Stimulated activated CD4-positive, alpha-beta T cell treated with anti-CD3 and anti-CD28 coated beads, Interleukin-2, amount 100 ng/mL, for 4 hours (primary cell): Measurements from ENCODE around the gene DOCK10.

Experiments used
- DNase-seq: peaks from one replicate; pipeline ENCODE4 v3.0.0-alpha.2; 2020; ENCODE audit warnings: low read depth

Gene DOCK10

DNA sequence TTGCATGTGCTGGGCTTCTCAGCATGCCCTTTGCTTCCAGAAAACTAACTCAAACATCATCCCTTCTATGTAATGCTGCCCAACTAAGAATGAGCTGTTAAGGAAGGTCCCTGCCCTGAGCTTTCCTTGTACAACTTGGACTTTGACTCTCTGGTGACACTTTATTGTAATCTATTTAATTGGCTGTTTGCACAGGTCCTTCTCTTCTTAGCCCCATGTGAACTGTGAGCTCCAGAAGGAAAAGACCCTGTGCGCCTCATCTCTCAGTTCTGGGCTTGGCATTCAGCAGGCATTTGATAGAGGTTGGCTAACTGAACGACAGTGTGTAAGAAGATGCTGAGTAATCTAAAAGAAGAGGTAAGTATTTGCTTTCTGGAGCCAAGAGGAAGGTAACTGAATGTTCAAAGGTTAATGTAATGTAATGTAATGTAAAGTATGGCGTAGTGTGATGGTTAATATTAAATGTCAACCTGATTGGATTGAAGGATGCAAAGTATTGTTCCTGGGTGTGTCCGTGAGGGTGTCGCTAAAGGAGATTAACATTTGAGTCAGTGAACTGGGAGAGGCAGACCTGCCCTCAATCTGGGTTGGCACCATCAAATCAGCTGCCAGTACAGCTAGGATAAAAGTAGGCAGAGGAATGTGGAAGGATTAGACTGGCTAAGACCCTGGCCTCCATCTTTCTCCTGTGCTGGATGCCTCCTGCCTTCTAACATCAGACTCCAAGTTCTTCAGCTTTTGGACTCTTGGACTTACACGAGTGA is 265.3 kb downstream of the DOCK10 start:
- no peak for DNase-seq

GRCh38 chr2:224775647-224776046 is 266.6 kb downstream of the DOCK10 start:
- no peak for DNase-seq

- no peak for DNase-seq
Measured at GRCh38 chr2:224774735-224775134, 267.5 kb downstream of the DOCK10 start.

GRCh38 chr2:224772494-224772893 is 269.8 kb downstream of the DOCK10 start:
- DNase-seq: no peak

GRCh38 chr2:224769489-224769888 is 272.8 kb downstream of the DOCK10 start:
- DNase-seq: no peak

- no peak for DNase-seq
Measured at GRCh38 chr2:224764565-224765236, 277.6 kb downstream of the DOCK10 start.

DNA sequence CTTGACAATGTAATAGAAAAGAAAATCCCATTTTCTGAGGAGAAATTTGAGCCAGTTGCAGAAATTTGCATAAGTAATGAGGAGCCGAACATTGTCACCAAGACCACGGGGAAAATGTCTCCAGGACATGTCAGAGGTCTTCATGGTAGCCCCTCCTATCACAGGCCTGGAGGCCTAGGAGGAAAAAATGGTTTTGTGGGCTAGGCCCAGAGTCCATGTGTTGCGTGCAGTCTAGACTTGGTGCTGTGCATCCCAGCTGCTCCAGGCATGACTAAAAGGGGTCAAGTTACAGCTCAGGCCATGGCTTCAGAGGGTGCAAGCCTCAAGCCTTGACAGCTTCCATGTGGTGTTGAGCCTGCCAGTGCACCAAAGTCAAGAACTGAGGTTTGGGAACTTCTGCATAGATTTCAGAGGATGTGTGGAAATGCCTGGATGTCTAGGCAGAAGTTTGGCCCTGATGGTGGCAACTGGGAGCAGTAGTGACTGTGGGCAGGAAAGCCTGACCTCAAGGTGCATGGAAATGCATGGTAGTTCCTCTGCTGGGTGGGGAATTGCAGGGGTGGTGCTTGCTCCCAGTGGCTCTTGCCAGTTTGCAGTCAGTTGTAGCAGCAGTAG is 284.2 kb downstream of the DOCK10 start:
- DNase-seq: no peak

DNA sequence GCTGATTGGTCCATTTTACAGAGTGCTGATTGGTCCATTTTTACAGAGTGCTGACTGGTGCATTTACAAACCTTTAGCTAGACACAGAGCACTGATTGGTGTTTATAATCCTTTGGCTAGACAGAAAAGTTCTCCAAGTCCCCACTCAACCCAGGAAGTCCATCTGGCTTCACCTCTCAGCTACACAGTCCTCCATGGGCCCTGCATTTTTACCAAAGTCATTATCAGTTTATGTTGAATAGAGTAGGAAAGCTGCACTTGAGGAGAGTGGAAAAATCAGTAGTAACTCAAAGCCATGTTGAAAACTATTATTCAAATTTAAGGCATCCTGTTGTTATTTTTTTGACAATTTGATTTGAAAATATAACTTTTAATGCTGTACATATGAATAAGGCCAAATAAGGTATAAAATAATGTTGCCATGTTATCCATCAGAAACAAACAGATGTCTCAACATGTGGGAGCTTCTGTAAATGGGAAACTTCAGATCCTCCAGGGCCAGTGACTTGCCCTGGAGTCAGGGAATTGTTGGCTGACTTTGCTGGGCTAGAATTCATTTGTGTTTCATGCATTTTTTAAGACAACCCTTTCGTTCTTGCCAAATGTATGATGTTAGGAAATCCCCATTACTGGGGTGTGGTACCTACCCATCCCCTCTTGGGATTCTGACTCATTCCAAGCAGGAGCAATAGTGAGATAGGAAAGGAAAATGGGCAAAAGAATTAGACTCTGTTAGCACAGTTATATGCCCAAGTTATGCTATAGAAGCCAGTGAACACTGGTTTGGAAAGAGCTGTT is 288.3 kb downstream of the DOCK10 start:
- no peak for DNase-seq

DNA sequence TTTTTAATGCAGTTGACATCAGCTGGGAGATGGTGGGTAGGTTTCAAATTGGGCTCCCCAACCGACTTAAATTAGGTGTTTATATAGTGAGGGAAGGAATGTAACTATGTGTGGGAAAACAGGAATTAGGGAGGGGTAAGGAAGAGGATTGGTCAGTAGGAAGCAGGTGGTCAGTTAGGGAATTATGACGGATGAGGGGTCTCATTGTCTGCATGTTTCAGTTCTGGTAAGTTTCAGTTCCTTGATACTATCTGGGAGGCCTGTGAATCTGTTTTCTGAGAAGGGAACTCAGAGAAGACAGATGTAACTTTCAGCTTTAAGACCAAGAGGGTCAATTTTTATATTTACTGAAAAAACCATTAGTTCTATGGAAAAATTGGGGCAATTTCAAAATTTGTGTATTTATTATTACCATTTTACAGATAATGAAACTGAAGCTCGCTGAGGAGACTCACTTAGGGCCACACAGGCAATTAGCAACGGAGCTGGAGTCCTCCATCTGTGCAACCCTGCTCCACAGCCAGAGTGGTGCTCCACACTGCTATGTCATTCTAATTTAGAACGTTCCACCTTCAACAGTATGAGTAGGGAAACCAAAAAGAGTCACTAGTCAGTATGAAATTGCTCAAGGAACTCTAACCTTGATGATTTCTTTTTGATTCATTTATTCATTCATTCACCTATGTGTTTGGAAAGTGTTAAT is 290.1 kb downstream of the DOCK10 start:
- no peak for DNase-seq

GRCh38 chr2:224749136-224749535 is 293.1 kb downstream of the DOCK10 start:
- DNase-seq: no peak

DNA sequence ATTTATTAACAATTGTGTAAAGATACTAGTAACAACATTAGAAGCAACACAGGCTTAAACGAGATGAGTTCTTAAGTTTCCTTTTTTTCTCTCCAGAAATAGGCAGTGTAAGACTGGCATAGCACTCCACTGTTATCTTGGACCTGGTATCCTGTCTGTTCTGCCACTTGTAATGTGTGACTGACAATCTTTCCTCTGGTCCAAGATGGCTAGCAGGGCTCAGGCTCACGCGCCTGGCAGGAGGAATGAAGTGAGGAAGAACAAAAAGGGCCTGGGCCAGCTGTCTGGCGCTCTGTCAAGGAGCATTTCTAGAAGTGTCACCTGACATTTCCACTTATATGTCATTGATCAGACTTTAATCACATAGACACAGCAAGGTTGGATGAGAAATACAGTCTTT is 294.5 kb downstream of the DOCK10 start:
- DNase-seq: no peak

GRCh38 chr2:224736227-224736626 is 306.0 kb downstream of the DOCK10 start:
- no peak for DNase-seq

- DNase-seq: no peak
Measured at GRCh38 chr2:224734949-224735348, 307.3 kb downstream of the DOCK10 start.

DNA sequence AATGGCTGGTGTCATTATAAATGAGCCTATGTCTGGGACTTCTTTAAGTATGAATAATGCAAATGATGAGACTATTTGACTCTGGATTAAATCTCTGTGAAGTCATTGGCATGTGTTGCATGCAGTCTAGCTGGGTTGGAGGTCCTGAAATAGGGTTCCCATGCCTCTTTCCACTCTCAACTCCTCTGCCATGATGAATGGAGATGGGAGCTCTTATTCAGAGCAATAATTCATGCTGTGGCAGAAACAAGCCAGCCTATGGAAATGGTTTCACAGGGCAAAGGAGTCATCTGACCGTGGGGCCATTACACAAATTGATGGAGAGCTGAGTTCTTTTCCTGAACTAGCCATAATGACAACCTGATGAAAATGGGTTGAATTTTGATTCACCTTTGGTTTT is 310.6 kb downstream of the DOCK10 start:
- no peak for DNase-seq

- no peak for DNase-seq
Measured at GRCh38 chr2:224729435-224729834, 312.8 kb downstream of the DOCK10 start.

GRCh38 chr2:224724331-224724730 is 317.9 kb downstream of the DOCK10 start:
- DNase-seq: no peak

DNA sequence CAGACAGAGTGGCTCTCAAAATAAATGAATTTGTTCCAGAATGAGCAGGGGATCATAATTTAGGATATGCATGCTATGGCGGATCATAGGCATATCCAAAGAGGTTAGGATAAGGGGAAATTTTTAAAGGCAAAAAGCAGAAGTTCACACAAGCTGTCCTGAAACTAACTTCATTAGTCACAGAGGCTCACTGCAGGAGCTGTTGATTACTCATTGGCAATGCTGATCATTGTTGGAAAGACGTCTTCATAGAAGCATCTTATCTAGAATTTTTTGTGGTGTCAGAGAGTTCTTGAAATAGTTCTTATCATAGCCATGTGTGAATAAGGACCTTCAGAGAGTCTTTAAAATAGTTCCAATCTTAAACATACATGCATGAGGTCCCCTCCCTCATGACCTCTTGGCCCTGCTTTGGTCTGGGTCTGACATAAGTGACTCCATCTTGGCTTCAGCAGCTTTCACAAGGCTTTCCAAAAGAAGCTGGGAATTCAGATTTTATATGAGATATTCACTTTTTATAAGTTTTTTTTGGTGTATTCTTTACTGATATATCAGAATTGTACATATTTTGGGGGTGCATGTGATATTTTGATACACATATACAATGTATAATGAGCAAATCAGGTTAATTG is 318.6 kb downstream of the DOCK10 start:
- no peak for DNase-seq

DNA sequence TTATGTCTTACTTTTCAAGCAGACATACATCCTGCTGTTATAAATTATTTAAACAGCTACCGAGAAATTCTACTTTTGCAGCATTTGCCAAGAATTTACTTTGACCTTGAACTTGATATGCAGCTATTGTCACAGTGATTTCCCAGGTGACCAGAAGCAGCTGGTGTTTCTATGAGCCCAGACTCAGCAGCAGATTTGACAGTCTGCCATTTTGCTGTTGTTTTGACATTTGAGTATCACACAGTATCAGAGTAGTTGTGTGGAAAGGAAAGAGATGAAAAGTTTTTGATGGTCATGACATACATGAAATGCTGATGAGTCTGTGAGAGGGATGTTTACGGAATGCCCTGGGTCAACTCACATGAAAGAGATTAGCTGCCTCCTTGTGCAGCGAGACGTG is 319.5 kb downstream of the DOCK10 start:
- no peak for DNase-seq

GRCh38 chr2:224722250-224722649 is 320.0 kb downstream of the DOCK10 start:
- no peak for DNase-seq

DNA sequence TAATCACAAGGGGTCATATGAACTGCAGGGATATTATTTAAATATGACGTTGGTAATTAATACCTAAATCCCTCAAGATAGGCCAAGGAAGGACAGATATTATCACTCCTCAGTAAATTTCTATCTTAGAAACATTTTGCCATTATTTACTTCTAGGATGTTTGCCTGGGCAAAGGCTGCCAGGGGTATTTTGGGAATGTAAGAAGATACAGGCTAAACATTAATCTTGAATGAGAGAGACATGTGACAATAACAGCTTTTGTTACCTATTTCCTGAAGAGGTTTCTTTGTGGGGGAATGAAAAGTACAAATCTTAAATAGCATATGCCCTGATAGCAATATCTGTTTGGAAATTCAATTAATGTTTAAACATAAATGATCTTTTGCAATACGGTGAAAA is 325.3 kb downstream of the DOCK10 start:
- no peak for DNase-seq

GRCh38 chr2:224716201-224716600 is 326.1 kb downstream of the DOCK10 start, which contains the start of gene CCDC195:
CCDC195 (minus strand) TSS chr2:224716365; CDS start chr2:224716365, 0 bp downstream.
- no peak for DNase-seq
